ENCODE results near the gene MYBL2. TPM values are rescaled to one million over a fixed set of nuclear protein-coding genes. Genes with fewer than 3 reads are reported as not detected.

MYBL2 gene
- total RNA-seq, 1 experiment from 2014 or later: 159 TPM

DNA sequence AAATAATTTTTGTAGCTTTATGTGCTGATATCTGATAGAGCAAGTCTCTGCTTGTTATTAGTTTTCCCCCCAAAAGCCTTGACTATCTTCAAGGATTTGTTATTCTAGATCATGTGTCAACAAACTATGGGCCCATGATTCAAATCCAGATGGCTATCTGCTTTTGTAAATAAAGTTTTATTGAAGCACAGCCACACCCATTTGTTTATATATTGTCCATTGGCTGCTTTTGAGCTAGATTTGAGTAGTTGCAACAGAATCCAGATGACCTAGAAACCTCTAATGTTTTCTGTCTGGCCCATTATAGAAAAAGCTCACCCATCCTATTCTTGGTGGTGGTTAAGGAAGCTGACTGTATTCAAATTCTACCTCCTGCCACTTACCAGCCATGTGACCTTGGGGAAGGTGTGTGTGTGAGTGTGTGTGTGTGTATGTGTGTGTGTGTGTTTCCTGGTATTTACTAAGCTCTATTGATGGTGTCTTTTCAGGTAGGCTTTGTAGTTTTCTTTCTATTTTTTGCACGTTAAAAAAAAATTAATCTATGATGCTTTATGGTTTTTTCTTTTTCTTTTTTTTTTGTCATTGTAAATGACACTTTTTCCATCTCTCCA lies 61.2 kb downstream of the MYBL2 start:
- Histone ChIP-seq H3K4ac (ENCODE audit: low read depth, low read length) (no peak overlapping the region), H3K9me3 (ENCODE audit: control insufficient read depth, low read depth, low read length) (no peaks in the 10 kb centered on the region), H3K27me3 (ENCODE audit: insufficient read depth, low read length) (no peaks in the 10 kb centered on the region), H3K14ac (ENCODE audit: insufficient read depth, low read length) (no peak overlapping the region), H3K79me2 (ENCODE audit: insufficient read depth, low read length) (no peaks in the 10 kb centered on the region), H3K27ac (ENCODE audit: insufficient read length, low read depth, low read length) (no peak overlapping the region), H4K8ac (replicated peaks; ENCODE audit: insufficient read length, low read depth, low read length) (no peak overlapping the region), H3K79me1 (ENCODE audit: insufficient read depth, low read depth, low read length, poor library complexity, severe bottlenecking) (no peaks in the 10 kb centered on the region), H2BK120ac (ENCODE audit: low read depth, low read length, poor library complexity, severe bottlenecking) (no peak overlapping the region), H4K5ac (ENCODE audit: insufficient read length, low read depth, low read length) (no peak overlapping the region), H3K23ac (ENCODE audit: insufficient read length, low read depth, low read length) (no peak overlapping the region), H2AK5ac (ENCODE audit: insufficient read length, low read length) (no peak overlapping the region), H4K91ac (ENCODE audit: insufficient read length, low read depth, low read length) (no peak overlapping the region), H2BK15ac (ENCODE audit: low read depth, low read length) (no peak overlapping the region), H2AFZ (ENCODE audit: low read length) (no peak overlapping the region), H3K23me2 (ENCODE audit: insufficient read length, low read depth, low read length, poor library complexity, severe bottlenecking) (no peaks in the 10 kb centered on the region), H3K4me1 (ENCODE audit: insufficient read depth, low read length) (no peaks in the 10 kb centered on the region; the same call in 1 of the 2 replicates), H3K56ac (ENCODE audit: insufficient read length, low read depth, low read length) (no peak overlapping the region), H2BK5ac (ENCODE audit: insufficient read length, low read length) (no peak overlapping the region), H3K4me2 (ENCODE audit: insufficient read depth, insufficient read length, low read length) (no peak overlapping the region), H3T11ph (ENCODE audit: low read length) (no peak overlapping the region), H4K20me1 (ENCODE audit: control insufficient read depth, insufficient read depth, insufficient read length) (no peaks in the 10 kb centered on the region), H2BK12ac (ENCODE audit: insufficient read length, low read depth, low read length) (no peak overlapping the region), H2BK20ac (ENCODE audit: low read depth, low read length, poor library complexity, severe bottlenecking) (no peak overlapping the region), H3K18ac (ENCODE audit: insufficient read length, low read depth, low read length) (no peak overlapping the region), H3K9ac (ENCODE audit: extremely low read depth, insufficient read length, low read length) (no peak overlapping the region)
- Mint-ChIP-seq H3K4me3 (no peak overlapping the region), H3K27me3 (ENCODE audit: low read depth) (peaks cover 2% of the 10 kb centered on the region), H3K4me1 (peaks cover 8% of the 10 kb centered on the region in 2 experiments), H3K9me3 (no peaks in the 10 kb centered on the region), H3K27ac (no peak overlapping the region), H3K36me3 (ENCODE audit: insufficient read depth in 1 of 3, low read depth in 3 of 3) (no peaks in the 10 kb centered on the region)
- no CpG with 5 or more reads among the region's 1 CpG for WGBS (ENCODE audit: extremely low coverage, insufficient read length, low lambda C conversion rate)
- DNase-seq: no peak
- TF ChIP-seq, protein P1, sequence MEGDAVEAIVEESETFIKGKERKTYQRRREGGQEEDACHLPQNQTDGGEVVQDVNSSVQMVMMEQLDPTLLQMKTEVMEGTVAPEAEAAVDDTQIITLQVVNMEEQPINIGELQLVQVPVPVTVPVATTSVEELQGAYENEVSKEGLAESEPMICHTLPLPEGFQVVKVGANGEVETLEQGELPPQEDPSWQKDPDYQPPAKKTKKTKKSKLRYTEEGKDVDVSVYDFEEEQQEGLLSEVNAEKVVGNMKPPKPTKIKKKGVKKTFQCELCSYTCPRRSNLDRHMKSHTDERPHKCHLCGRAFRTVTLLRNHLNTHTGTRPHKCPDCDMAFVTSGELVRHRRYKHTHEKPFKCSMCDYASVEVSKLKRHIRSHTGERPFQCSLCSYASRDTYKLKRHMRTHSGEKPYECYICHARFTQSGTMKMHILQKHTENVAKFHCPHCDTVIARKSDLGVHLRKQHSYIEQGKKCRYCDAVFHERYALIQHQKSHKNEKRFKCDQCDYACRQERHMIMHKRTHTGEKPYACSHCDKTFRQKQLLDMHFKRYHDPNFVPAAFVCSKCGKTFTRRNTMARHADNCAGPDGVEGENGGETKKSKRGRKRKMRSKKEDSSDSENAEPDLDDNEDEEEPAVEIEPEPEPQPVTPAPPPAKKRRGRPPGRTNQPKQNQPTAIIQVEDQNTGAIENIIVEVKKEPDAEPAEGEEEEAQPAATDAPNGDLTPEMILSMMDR (conservative IDR thresholded peaks at IDR 0.05): no peak

Data from H9 (cell line).